ENCODE results near the gene SKIDA1. TPM values are rescaled to one million over a fixed set of nuclear protein-coding genes. Genes with fewer than 3 reads are reported as not detected.
A peak's percentile ranks its signal among the peaks of the same experiment; 100 is the strongest.

SKIDA1 gene
- total RNA-seq, 1 experiment from 2014 or later: 4.4 TPM

GRCh38 chr10:21528236-21529031 is 3.0 kb upstream of the SKIDA1 start:
- H3K27me3 ChIP-seq (replicated peaks; ENCODE audit: insufficient read depth, low read depth, low read length, poor library complexity): no peaks in the 10 kb centered on the region
- CTCF ChIA-PET: no interaction called here
- POLR2A ChIA-PET (ENCODE audit: low non-redundant PET): interaction anchor here (0.6 kb wide), 1 partner anchor 788 kb away, joined by 3 read pairs; the partner anchor contains the start of gene COMMD3
- no TSS peak for BruUV-seq (replicated peaks)
- peak overlapping the region; percentile 63 for H3K4me3 ChIP-seq (ENCODE audit: low read depth, low read length, poor library complexity, severe bottlenecking)
- no peaks in the 10 kb centered on the region for H3K9me3 ChIP-seq (ENCODE audit: low read depth, low read length, poor library complexity, severe bottlenecking)
- H3K4me1 ChIP-seq (ENCODE audit: insufficient read depth, low read length, poor library complexity, severe bottlenecking): peaks cover 51% of the 10 kb centered on the region
- peak; percentile 43 for DNase-seq (ENCODE audit: low spot score)
- TF ChIP-seq EZH2 (IDR thresholded peaks at IDR 0.05; ENCODE audit: borderline replicate concordance, low read depth, low read length, poor library complexity, severe bottlenecking): no peak
- no peak for TF ChIP-seq CTCF (conservative IDR thresholded peaks at IDR 0.05; ENCODE audit: low read depth, low read length)
- intact Hi-C loops (cut with micrococcal nuclease; ENCODE audit: unreplicated experiment): loop anchor here (5.0 kb wide), 1 partner anchor 199 kb away; no protein-coding TSS in a partner anchor
- H3K27ac ChIP-seq (ENCODE audit: low read depth, low read length, poor library complexity, severe bottlenecking): peak overlapping the region; percentile 99
- no peaks in the 10 kb centered on the region for H3K36me3 ChIP-seq (ENCODE audit: insufficient read depth, low read length, poor library complexity, severe bottlenecking)

- POLR2A ChIA-PET (ENCODE audit: low non-redundant PET): interaction anchor here (0.6 kb wide), 1 partner anchor 788 kb away, joined by 3 read pairs; the partner anchor contains the start of gene COMMD3
- DNase-seq (ENCODE audit: low spot score): peak; percentile 66
These were observed 2.2 kb upstream of the SKIDA1 start for GRCh38 chr10:21527598-21528235.

More at GRCh38 chr10:21527598-21528235, 2.2 kb upstream of the SKIDA1 start:
- H3K27ac ChIP-seq (ENCODE audit: low read depth, low read length, poor library complexity, severe bottlenecking): peak overlapping the region; percentile 99
- peaks cover 51% of the 10 kb centered on the region for H3K4me1 ChIP-seq (ENCODE audit: insufficient read depth, low read length, poor library complexity, severe bottlenecking)
- no peaks in the 10 kb centered on the region for H3K9me3 ChIP-seq (ENCODE audit: low read depth, low read length, poor library complexity, severe bottlenecking)
- H3K4me3 ChIP-seq (ENCODE audit: low read depth, low read length, poor library complexity, severe bottlenecking): peak overlapping the region; percentile 63
- TF ChIP-seq CTCF (conservative IDR thresholded peaks at IDR 0.05; ENCODE audit: low read depth, low read length) (no peak), EZH2 (IDR thresholded peaks at IDR 0.05; ENCODE audit: borderline replicate concordance, low read depth, low read length, poor library complexity, severe bottlenecking) (no peak)
- H3K36me3 ChIP-seq (ENCODE audit: insufficient read depth, low read length, poor library complexity, severe bottlenecking): no peaks in the 10 kb centered on the region
- CTCF ChIA-PET: no interaction called here
- intact Hi-C loops (cut with micrococcal nuclease; ENCODE audit: unreplicated experiment): loop anchor here (5.0 kb wide), 1 partner anchor 200 kb away; no protein-coding TSS in a partner anchor
- H3K27me3 ChIP-seq (replicated peaks; ENCODE audit: insufficient read depth, low read depth, low read length, poor library complexity): no peaks in the 10 kb centered on the region
- BruUV-seq (replicated peaks): no TSS peak
